Spleen (tissue), 7 donors: ENCODE measurements around the gene IFI27L1.

Experiments used
- CTCF ChIP-seq, 11 experiments: fragments of 200-600 bp in 7 of 11; fragments of 450-650 bp in 4 of 11; sonication (generic) in 4 of 11; IDR thresholded peaks in 8 of 11; conservative IDR thresholded peaks in 3 of 11; 1 replicate in 7 of 11; 2 replicates in 4 of 11; pipeline versions ENCODE4 v1.4.0 to v1.8.0; 2016 to 2021; ENCODE audit warnings: antibody characterized with exemption in 11 of 11, inconsistent platforms in 4 of 11, mild to moderate bottlenecking in 1 of 11
- POLR2A ChIP-seq, 3 donors: fragments of 450-650 bp; IDR thresholded peaks; one replicate each; pipeline ENCODE4 v1.5.1; 2017; ENCODE audit warnings: antibody characterized with exemption in 3 of 3, mild to moderate bottlenecking in 1 of 3
- donor health status: DM: no; HTN: no; CAD: no; lungs with moderate emphysema.
- donor health status: DM: no; HTN: no; CAD: no.
- donor health status: DM: no; HTN: no; CAD: no.

- no peak for TF ChIP-seq CTCF (IDR thresholded peaks at IDR 0.05 in 8 of 11, conservative IDR thresholded peaks at IDR 0.05 in 3 of 11)
- TF ChIP-seq POLR2A (IDR thresholded peaks at IDR 0.05), result no peak
Measured at GRCh38 chr14:94145902-94146527, 64.9 kb downstream of the IFI27L1 start.
